ENCODE results near the gene IL17A. TPM values are rescaled to one million over a fixed set of nuclear protein-coding genes. Genes with fewer than 3 reads are reported as not detected.

The IL17A gene
- total RNA-seq, 1 experiment from 2014 or later, result not detected

DNA sequence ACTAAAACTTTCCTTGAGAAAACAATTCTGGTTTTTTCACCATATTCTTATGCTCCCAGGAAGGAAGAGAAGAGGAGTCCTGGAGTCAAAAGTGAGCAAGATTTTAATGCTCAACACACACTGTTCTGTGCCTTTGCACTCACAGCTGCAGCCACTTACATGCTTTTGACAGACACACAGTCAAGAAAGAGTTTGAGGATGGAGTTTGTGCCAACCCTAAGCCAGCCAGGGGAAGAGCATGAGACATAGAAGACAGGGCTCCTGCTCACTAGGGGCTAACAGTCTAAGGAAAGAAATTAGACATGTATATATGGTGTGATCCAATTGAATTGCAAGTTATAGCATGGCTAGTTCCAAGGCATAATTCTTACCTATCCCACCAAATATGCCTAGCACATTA lies 37.1 kb upstream of the IL17A start:
- TF ChIP-seq EZH2phosphoT487 (IDR thresholded peaks at IDR 0.05; ENCODE audit: borderline replicate concordance, low read length), result no peak
- TF ChIP-seq EZH2 (IDR thresholded peaks at IDR 0.05; ENCODE audit: low read length, unreplicated experiment), result no peak
- TF ChIP-seq, protein P1, sequence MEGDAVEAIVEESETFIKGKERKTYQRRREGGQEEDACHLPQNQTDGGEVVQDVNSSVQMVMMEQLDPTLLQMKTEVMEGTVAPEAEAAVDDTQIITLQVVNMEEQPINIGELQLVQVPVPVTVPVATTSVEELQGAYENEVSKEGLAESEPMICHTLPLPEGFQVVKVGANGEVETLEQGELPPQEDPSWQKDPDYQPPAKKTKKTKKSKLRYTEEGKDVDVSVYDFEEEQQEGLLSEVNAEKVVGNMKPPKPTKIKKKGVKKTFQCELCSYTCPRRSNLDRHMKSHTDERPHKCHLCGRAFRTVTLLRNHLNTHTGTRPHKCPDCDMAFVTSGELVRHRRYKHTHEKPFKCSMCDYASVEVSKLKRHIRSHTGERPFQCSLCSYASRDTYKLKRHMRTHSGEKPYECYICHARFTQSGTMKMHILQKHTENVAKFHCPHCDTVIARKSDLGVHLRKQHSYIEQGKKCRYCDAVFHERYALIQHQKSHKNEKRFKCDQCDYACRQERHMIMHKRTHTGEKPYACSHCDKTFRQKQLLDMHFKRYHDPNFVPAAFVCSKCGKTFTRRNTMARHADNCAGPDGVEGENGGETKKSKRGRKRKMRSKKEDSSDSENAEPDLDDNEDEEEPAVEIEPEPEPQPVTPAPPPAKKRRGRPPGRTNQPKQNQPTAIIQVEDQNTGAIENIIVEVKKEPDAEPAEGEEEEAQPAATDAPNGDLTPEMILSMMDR (conservative IDR thresholded peaks at IDR 0.05; ENCODE audit: low read depth, low read length), result no peak
- BruUV-seq (replicated peaks), result no TSS peak

DNA sequence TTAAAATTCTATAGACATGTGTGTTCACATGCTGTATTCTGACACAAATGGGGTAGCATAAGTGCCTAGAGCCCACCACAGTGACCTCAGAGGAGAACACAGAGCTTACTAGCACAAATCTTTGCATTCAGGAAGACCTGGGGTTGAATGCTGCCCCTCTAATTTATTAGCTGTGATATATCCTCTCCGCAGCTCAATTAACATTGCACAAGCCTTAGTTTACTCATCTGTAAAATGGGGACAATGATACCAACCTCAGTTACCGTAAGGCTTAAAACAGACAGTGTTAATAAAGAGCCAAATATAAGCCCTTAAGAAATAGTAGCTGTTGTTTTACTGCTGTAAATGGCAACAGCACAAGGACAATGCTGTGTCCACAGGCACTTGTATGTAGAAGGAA lies 36.2 kb upstream of the IL17A start:
- Histone ChIP-seq H3K9me2 (replicated peaks; ENCODE audit: low read length) (no peaks in the 10 kb centered on the region), H3K79me2 (ENCODE audit: low read length) (no peaks in the 10 kb centered on the region), H3K4me3 (ENCODE audit: low read length) (no peak overlapping the region), H3F3A (ENCODE audit: low read length, unreplicated experiment) (peaks cover 3% of the 10 kb centered on the region), H3K27me3 (ENCODE audit: low read length) (0 out of 2 replicates have a peak, but pooled peaks cover under 1% of the 10 kb centered on the region), H4K20me1 (ENCODE audit: low read length) (no peaks in the 10 kb centered on the region), H3K36me3 (ENCODE audit: low read depth, low read length) (no peaks in the 10 kb centered on the region), H3K9ac (ENCODE audit: low read length) (no peak overlapping the region), H2AFZ (ENCODE audit: low read length) (no peak overlapping the region), H3K9me3 (ENCODE audit: low read length) (no peaks in the 10 kb centered on the region), H3K4me2 (ENCODE audit: low read length) (no peak overlapping the region), H3K27ac (ENCODE audit: low read length) (no peak overlapping the region), H3K4me1 (ENCODE audit: insufficient read depth, low read length) (peaks cover 13% of the 10 kb centered on the region)
- BruUV-seq (replicated peaks), result no TSS peak
- ATAC-seq (no peak), DNase-seq (no peak)
- intact Hi-C loops (cut with micrococcal nuclease), result no loop called here
- TF ChIP-seq EZH2phosphoT487 (IDR thresholded peaks at IDR 0.05; ENCODE audit: borderline replicate concordance, low read length) (no peak), EZH2 (IDR thresholded peaks at IDR 0.05; ENCODE audit: low read length, unreplicated experiment) (no peak)
- TF ChIP-seq, protein P1 (conservative IDR thresholded peaks at IDR 0.05; ENCODE audit: low read depth, low read length), result no peak
- CTCF ChIA-PET, result no interaction called here
- POLR2A ChIA-PET (ENCODE audit: unreplicated experiment), result no interaction called here

More for the DNA sequence above, 37.1 kb upstream of the IL17A start:
- H4K20me1 ChIP-seq (ENCODE audit: low read length), result no peaks in the 10 kb centered on the region
- CTCF ChIA-PET, result no interaction called here
- ATAC-seq, result no peak
- no peak overlapping the region for H3K4me2 ChIP-seq (ENCODE audit: low read length)
- H3K36me3 ChIP-seq (ENCODE audit: low read depth, low read length), result no peaks in the 10 kb centered on the region
- no peaks in the 10 kb centered on the region for H3K9me3 ChIP-seq (ENCODE audit: low read length)
- peaks cover 4% of the 10 kb centered on the region for H3K4me1 ChIP-seq (ENCODE audit: insufficient read depth, low read length)
- H3F3A ChIP-seq (ENCODE audit: low read length, unreplicated experiment), result peaks cover 3% of the 10 kb centered on the region
- no peak overlapping the region for H3K9ac ChIP-seq (ENCODE audit: low read length)
- H3K27me3 ChIP-seq (ENCODE audit: low read length), result 0 out of 2 replicates have a peak, but pooled peaks cover 5% of the 10 kb centered on the region
- no peak overlapping the region for H3K4me3 ChIP-seq (ENCODE audit: low read length)
- H3K9me2 ChIP-seq (replicated peaks; ENCODE audit: low read length), result no peaks in the 10 kb centered on the region
- H3K79me2 ChIP-seq (ENCODE audit: low read length), result no peaks in the 10 kb centered on the region
- H2AFZ ChIP-seq (ENCODE audit: low read length), result no peak overlapping the region
- POLR2A ChIA-PET (ENCODE audit: unreplicated experiment), result no interaction called here
- intact Hi-C loops (cut with micrococcal nuclease), result no loop called here
- no peak for DNase-seq
- H3K27ac ChIP-seq (ENCODE audit: low read length), result no peak overlapping the region

DNA sequence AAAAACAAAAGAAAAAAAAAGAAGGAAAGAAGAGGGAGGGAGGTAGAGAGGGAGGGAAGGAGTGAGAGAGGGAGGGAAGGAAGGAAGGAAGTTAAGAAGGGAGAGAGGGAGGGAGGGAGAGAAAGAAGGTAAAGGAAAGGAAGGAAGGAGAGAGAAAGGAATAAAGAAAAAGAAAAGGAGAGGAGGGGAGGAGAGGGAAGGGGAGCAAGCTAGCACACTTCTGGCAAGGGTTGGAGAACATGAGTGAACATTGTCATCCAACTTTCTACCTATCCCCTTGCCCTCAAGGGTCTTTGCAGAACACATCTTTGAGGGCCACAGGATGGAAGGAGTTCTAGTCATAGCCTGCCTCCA lies 34.1 kb upstream of the IL17A start:
- Histone ChIP-seq H3K79me2 (ENCODE audit: low read length) (no peaks in the 10 kb centered on the region), H3K9ac (ENCODE audit: low read length) (no peak overlapping the region), H3K27ac (ENCODE audit: low read length) (no peak overlapping the region), H3K36me3 (ENCODE audit: low read depth, low read length) (no peaks in the 10 kb centered on the region), H3K4me2 (ENCODE audit: low read length) (no peak overlapping the region), H3F3A (ENCODE audit: low read length, unreplicated experiment) (peaks cover 8% of the 10 kb centered on the region), H3K4me1 (ENCODE audit: insufficient read depth, low read length) (peaks cover 34% of the 10 kb centered on the region), H2AFZ (ENCODE audit: low read length) (no peak overlapping the region), H4K20me1 (ENCODE audit: low read length) (no peaks in the 10 kb centered on the region), H3K9me3 (ENCODE audit: low read length) (no peaks in the 10 kb centered on the region), H3K27me3 (ENCODE audit: low read length) (no peaks in the 10 kb centered on the region), H3K9me2 (replicated peaks; ENCODE audit: low read length) (no peaks in the 10 kb centered on the region), H3K4me3 (ENCODE audit: low read length) (no peak overlapping the region)
- TF ChIP-seq, protein P1 (conservative IDR thresholded peaks at IDR 0.05; ENCODE audit: low read depth, low read length), result no peak
- TF ChIP-seq EZH2 (IDR thresholded peaks at IDR 0.05; ENCODE audit: low read length, unreplicated experiment) (no peak), EZH2phosphoT487 (IDR thresholded peaks at IDR 0.05; ENCODE audit: borderline replicate concordance, low read length) (no peak)
- ChIA-PET CTCF (no interaction called here), POLR2A (ENCODE audit: unreplicated experiment) (no interaction called here)
- DNase-seq (no peak), ATAC-seq (no peak)
- intact Hi-C loops (cut with micrococcal nuclease), result no loop called here
- BruUV-seq (replicated peaks), result no TSS peak

All from PC-3 (cell line).